NCI-H345 treated with DMSO at 0.1 percent for 48 hours (cell line): Measurements from ENCODE around the gene PLVAP.

ENCODE experiments used
- DNase-seq: peaks from one replicate; lab custom pipeline; 2025; ENCODE audit not compliant: unreplicated experiment; lab: John Stamatoyannopoulos, UW

Gene PLVAP

GRCh38 chr19:17376935-17377600, at the start of gene PLVAP:
TSS of gene PLVAP (minus strand) at chr19:17377342. CDS start at chr19:17377288, 54 bp downstream.
- DNase-seq = no peak

GRCh38 chr19:17424743-17425365, 47.7 kb upstream of the PLVAP start:
- DNase-seq = no peak

GRCh38 chr19:17423429-17424208, 46.5 kb upstream of the PLVAP start:
- no peak for DNase-seq

DNA sequence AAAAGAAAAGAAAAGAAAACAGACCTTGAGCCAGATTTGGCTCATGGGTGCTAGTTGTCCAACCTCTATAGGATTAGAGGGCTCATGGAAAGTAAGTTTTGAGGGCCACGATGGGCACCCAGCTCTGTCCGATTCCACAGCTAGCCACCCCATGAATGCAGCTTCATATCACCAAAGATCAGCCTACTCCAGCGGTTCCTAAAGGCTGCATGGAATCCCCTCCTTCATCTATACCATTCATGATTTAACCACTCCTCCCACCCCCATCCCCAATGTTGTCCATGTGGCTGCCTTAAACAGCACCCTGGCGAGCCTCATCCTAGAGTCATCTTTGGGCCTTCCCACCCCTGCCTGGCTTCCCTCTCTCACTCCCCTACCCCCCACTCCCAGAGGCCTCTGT, 44.8 kb upstream of the PLVAP start:
- no peak for DNase-seq

GRCh38 chr19:17420475-17420924, 43.4 kb upstream of the PLVAP start:
- no peak for DNase-seq

DNA sequence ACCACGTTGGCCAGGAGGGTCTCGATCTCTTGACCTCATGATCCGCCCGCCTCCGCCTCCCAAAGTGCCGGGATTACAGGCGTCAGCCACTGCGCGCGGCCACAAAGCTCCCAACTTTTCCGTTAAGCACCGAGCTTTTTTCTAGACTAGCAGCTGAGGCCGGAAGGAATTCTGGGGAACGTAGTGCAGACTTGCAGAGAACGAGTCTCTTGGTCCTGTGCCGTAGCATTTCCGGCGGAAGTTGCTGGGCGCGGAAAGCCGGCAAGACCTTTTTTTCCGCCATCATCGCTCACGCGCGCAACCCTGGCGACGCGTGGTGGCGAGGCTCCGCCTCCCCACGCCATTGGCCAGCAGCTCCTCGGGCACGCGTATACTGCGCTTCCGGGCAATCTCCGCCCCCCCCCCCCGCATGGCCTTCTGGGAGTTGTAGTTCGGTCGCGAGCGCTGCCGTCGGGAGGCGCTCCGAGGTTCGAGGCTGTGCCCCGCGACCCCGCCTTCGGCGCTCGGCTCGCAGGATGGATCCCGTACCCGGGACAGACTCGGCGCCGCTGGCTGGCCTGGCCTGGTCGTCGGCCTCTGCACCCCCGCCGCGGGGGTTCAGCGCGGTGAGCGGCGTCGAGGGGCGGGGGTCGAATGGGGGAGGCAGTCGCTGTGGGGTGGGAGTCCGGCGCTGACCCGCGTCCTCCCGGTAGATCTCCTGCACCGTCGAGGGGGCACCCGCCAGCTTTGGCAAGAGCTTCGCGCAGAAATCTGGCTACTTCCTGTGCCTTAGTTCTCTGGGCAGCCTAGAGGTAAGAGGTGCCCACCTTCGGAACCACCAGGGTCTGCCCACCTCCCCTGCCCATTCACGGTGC, 42.7 kb upstream of the PLVAP start, which contains the start of gene MVB12A:
MVB12A (plus strand) TSS at position 427 of the 854 bp plus-strand sequence; CDS start at position 516, 89 bp downstream.
- peak; percentile 94 for DNase-seq

DNA sequence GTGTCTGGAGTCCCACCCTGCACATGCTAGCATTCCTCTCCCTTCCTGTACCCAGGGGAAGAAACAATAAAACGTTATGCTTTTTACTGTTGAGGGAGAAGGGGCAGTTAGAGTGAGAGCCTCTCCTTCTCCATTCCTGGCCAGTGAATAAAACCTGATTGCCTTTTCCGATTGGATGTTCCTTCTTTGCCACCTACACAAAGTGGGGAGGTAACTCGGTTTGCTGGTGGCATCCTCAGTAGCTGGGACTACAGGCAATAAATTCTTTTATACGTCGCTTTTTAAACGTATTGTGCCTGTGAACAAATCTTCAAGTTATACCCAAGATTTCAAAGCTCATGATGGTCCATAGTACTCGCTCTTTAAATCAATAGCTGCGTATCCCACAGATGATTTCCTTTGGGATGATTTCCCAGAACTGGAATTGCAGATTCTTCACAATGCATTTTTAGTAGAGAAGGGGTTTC, 42.0 kb upstream of the PLVAP start:
- DNase-seq = no peak

DNA sequence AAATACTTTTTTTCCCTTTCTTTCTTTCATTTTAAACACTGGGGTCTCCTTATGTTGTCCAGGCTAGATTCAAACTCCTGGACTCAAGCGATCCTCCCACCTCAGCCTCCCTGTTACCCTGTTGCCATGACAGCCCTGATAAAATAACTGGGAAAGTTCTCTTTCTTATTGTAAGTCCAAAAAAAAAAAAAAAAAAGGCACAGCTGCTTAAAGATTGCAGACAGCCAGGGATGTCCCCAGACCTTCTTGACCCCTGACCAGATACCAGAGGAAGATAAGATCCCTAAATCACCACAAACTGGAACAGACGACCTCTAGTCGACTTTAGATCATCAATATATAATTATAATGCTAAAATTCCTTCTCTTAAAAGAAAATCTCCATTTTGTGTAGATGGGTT, 41.6 kb upstream of the PLVAP start:
- DNase-seq = no peak

- no peak for DNase-seq
These were observed 38.0 kb upstream of the PLVAP start for GRCh38 chr19:17415121-17415520.

DNA sequence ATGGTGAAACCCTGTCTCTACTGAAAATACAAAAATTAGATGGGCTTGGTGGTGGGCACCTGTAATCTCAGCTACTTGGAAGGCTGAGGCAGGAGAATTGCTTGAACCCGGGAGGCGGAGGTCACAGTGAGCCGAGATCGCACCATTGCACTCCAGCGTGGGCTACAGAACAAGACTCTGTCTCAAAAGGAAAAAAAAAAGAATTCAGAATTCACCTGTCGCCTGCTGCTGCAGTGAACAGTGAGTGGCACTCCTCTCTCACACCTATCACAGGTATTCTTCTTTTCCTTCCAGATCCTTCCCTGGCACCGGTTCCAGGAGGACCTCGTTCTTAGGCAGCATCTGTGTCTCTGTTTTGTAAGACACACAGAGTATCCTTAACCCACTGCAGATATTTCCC, 37.0 kb upstream of the PLVAP start:
- DNase-seq = no peak

- no peak for DNase-seq
These were observed 34.7 kb upstream of the PLVAP start for GRCh38 chr19:17411801-17412200.

DNA sequence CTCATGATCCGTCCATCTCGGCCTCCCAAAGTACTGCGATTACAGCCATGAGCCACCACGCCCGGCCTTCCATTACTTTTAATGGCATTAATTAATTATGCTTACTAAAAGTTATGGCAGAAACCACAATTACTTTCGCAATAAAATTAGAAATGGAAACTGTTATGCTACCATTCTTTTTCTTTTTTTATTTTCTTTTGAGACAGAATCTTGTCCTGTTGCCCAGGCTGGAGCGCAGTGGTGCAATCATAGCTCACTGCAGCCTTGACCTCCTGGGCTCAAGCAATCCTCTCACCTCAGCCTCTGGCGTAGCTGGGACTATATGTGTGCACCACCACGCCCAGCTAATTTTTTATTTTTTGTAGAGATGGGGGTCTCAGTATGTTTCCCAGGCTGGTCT, 32.8 kb upstream of the PLVAP start:
- DNase-seq = no peak

- no peak for DNase-seq
These were observed 29.7 kb upstream of the PLVAP start for GRCh38 chr19:17406887-17407196.

GRCh38 chr19:17406046-17406886, 29.1 kb upstream of the PLVAP start:
- DNase-seq = no peak

- no peak for DNase-seq
These were observed 28.3 kb upstream of the PLVAP start, which contains the start of gene BST2 for GRCh38 chr19:17405250-17406045. TSS of gene BST2 (minus strand) at chr19:17405630. CDS start at chr19:17405575, 55 bp downstream.

GRCh38 chr19:17404621-17405249, 27.6 kb upstream of the PLVAP start:
- no peak for DNase-seq

- no peak for DNase-seq
These were observed 26.9 kb upstream of the PLVAP start for GRCh38 chr19:17404015-17404414.

GRCh38 chr19:17402982-17403855, 26.1 kb upstream of the PLVAP start:
- no peak for DNase-seq
